MCF 10A (cell line): ENCODE data around the gene ZIC1. TPM values are rescaled to one million over a fixed set of nuclear protein-coding genes. Genes with fewer than 3 reads are reported as not detected.

Experiments used
- BruUV-seq: library from RNA; stranded (reverse); fragments of 400-500 nt; replicated peaks from 2 replicates; lab custom pipeline; 2021; lab: Mats Ljungman, UMichigan
- CTCF ChIA-PET: fragments of 300-600 bp; sonication (Branson Sonifier 250); formaldehyde crosslinking; extraction: SDS; loops from one replicate; lab custom pipeline; 2021; ENCODE audit warnings: antibody characterized with exemption, inconsistent platforms; lab: Yijun Ruan, JAX
- POLR2A ChIA-PET: fragments of 300-600, 350-650 bp; sonication (Branson Sonifier 250); formaldehyde crosslinking; extraction: SDS; loops from one replicate; lab custom pipeline; 2020; ENCODE audit warnings: antibody characterized with exemption, inconsistent platforms; lab: Yijun Ruan, JAX
- DNase-seq: peaks from one replicate; pipeline ENCODE4 v3.0.0-alpha.2; 2018; ENCODE audit not compliant: unreplicated experiment
- H3K27ac Mint-ChIP-seq: one replicate; pipeline ENCODE4 v1.8.0; 2022; ENCODE audit warnings: mild to moderate bottlenecking, low read depth, mixed read lengths; ENCODE audit not compliant: unreplicated experiment
- H3K27me3 Mint-ChIP-seq: one replicate; pipeline ENCODE4 v1.8.0; 2022; ENCODE audit warnings: mixed read lengths; ENCODE audit not compliant: insufficient read depth, unreplicated experiment
- H3K36me3 Mint-ChIP-seq: one replicate; pipeline ENCODE4 v1.8.0; 2022; ENCODE audit warnings: mild to moderate bottlenecking, moderate library complexity, mixed read lengths; ENCODE audit not compliant: insufficient read depth, unreplicated experiment
- H3K4me1 Mint-ChIP-seq: one replicate; pipeline ENCODE4 v1.8.0; 2022; ENCODE audit warnings: mixed read lengths; ENCODE audit not compliant: insufficient read depth, unreplicated experiment
- H3K4me3 Mint-ChIP-seq: one replicate; pipeline ENCODE4 v1.8.0; 2022; ENCODE audit warnings: mild to moderate bottlenecking, moderate library complexity, mixed read lengths; ENCODE audit not compliant: unreplicated experiment
- H3K9me3 Mint-ChIP-seq: one replicate; pipeline ENCODE4 v1.8.0; 2022; ENCODE audit warnings: mixed read lengths; ENCODE audit not compliant: unreplicated experiment
- intact Hi-C: fragments of 100-400 bp; cut with micrococcal nuclease; formaldehyde crosslinking; loops from 2 replicates; pipeline ENCODE4 v1.14.1; 2022
- total RNA-seq: library from RNA; stranded (reverse); gene quantifications from 2 replicates; pipeline ENCODE4 v1.2.3, GENCODE V29; 2022
- TF ChIP-seq, protein P1 (sequence below): fragments of 200-600 bp; IDR thresholded peaks from one replicate; pipeline ENCODE4 v1.8.0; 2022; ENCODE audit warnings: antibody characterized with exemption, mild to moderate bottlenecking; ENCODE audit not compliant: unreplicated experiment

ZIC1 gene
- total RNA-seq, 1 experiment from 2014 or later: not detected

DNA sequence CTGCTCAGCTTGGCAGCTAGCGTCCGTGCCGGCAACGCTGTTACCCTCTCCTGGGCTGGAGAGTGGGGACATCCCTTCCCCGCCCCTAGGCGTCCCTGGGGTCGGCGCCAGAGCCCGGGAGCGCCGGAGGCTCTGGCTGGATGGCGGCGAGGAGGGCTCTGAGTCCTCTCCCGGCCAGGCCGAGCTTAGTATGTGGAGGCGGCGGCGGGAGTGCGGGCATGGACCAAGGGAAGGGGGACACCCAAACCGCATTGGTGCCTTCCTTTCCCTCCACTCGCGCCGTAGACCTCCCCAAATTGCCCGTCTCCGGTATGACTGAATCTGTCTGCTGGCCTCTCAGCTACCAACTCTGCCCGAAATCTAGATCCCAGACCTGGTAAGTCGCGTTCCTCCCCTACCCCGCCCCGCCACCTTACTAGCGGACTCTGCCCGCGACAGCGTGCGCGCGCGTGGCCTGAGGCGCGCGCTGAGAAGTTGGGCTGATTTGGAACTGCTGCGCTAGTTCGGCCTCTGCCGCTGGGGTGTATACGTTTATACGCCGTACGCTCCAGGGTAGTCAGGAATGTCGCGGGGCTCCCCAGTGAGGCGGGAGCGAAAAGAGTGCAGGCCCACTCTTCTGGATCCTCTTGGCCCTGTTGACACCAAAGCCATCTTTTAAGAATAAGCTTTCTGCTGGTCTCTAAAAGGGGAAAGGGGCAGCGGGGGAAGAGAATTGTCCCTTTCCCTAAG lies 12.2 kb downstream of the ZIC1 start:
- TF ChIP-seq, protein P1, sequence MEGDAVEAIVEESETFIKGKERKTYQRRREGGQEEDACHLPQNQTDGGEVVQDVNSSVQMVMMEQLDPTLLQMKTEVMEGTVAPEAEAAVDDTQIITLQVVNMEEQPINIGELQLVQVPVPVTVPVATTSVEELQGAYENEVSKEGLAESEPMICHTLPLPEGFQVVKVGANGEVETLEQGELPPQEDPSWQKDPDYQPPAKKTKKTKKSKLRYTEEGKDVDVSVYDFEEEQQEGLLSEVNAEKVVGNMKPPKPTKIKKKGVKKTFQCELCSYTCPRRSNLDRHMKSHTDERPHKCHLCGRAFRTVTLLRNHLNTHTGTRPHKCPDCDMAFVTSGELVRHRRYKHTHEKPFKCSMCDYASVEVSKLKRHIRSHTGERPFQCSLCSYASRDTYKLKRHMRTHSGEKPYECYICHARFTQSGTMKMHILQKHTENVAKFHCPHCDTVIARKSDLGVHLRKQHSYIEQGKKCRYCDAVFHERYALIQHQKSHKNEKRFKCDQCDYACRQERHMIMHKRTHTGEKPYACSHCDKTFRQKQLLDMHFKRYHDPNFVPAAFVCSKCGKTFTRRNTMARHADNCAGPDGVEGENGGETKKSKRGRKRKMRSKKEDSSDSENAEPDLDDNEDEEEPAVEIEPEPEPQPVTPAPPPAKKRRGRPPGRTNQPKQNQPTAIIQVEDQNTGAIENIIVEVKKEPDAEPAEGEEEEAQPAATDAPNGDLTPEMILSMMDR: no peak
- no peaks in the 10 kb centered on the region for H3K4me1 Mint-ChIP-seq
- no peak overlapping the region for H3K27ac Mint-ChIP-seq
- H3K4me3 Mint-ChIP-seq: no peak overlapping the region
- DNase-seq: no peak
- ChIA-PET CTCF (interaction anchor here (0.5 to 1.0 kb wide), 2 partner anchors 8 to 578 kb away, joined by 3 read pairs; no protein-coding TSS in a partner anchor), POLR2A (no interaction called here)
- peaks cover 24% of the 10 kb centered on the region for H3K27me3 Mint-ChIP-seq
- no peaks in the 10 kb centered on the region for H3K36me3 Mint-ChIP-seq
- no peaks in the 10 kb centered on the region for H3K9me3 Mint-ChIP-seq
- intact Hi-C loops: no loop called here
- no TSS peak for BruUV-seq

DNA sequence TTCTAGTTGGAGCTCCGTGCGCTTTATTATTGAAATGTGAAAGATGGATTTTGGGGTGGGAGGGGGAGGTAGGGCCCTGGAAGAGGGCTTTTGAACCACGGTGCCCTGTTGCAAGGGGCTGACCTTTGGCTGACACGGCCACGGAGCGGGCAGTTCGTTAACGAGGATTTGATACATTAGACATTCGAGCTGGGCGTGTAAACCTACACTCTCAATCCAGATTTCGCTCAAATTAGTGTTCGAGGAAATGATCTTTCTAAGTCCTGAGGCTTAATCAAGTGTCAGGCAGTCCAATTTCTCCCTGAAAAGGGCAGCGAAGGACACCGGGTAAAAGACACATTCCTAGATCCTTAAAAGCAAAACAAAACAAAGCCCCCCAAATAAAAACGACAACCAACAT lies 13.0 kb downstream of the ZIC1 start:
- TF ChIP-seq, protein P1: no peak
- no peak for DNase-seq
- Mint-ChIP-seq H3K36me3 (no peaks in the 10 kb centered on the region), H3K4me3 (no peak overlapping the region), H3K27ac (no peak overlapping the region), H3K27me3 (peaks cover 25% of the 10 kb centered on the region), H3K4me1 (no peaks in the 10 kb centered on the region), H3K9me3 (no peaks in the 10 kb centered on the region)
- BruUV-seq: no TSS peak
- intact Hi-C loops: no loop called here
- CTCF ChIA-PET: interaction anchor here (0.5 to 1.0 kb wide), 2 partner anchors 9 to 577 kb away, joined by 3 read pairs; no protein-coding TSS in a partner anchor
- POLR2A ChIA-PET: interaction anchor here (1.2 kb wide), 1 partner anchor 10 kb away, joined by 3 read pairs; no protein-coding TSS in a partner anchor

DNA sequence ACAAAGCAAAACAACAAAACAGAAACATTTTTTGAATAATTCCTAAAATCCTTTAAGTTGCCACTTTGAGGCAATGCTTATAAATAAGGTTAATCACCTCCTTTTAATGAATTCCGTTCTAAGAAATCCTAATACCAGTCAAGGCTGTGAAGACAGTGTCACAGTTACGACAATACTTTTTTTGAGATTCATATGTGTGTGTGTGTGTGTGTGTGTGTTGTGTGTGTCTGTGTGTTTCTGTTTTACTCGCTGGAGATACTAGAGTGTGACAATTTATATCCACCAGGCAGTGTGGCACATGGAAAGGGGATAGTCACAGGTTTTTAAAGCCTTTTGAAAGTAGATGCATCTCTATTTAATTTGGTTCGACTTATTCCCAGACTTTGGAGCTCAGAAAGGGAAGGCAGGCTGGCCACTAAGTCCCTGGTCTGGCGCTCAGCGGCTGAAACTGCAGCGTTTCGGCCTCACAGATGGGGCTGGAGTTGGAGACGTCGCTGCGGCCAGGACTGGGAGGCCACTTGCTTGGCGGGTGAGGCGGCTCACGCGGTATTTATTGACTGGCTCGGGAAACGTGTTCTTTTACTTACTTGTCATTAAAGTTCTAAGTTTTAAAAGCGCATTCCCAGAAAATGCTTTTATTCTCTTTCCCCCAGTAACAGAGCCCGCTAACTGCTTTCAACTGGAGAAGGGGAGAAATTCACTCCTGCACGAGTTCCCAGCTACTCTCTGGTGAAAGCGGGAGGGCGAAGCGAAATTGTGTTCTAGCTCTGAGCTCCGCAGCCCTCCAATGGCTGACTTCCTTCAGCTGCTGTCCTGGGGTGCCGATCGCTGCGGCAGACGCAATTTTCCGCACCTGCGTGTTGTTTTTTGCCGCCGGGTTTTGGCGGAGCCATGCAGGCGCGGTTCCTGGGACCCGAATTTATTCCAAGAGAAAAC lies 13.7 kb downstream of the ZIC1 start:
- intact Hi-C loops: no loop called here
- DNase-seq: no peak
- ChIA-PET CTCF (interaction anchor here (1.0 kb wide), 1 partner anchor 10 kb away, joined by 3 read pairs; no protein-coding TSS in a partner anchor), POLR2A (interaction anchor here (0.5 to 1.2 kb wide), 2 partner anchors 11 to 354 kb away, joined by 3 read pairs; no protein-coding TSS in a partner anchor)
- BruUV-seq: no TSS peak
- TF ChIP-seq, protein P1: no peak
- Mint-ChIP-seq H3K4me1 (no peaks in the 10 kb centered on the region), H3K4me3 (no peak overlapping the region), H3K9me3 (no peaks in the 10 kb centered on the region), H3K27ac (no peak overlapping the region), H3K36me3 (no peaks in the 10 kb centered on the region), H3K27me3 (peaks cover 32% of the 10 kb centered on the region)

DNA sequence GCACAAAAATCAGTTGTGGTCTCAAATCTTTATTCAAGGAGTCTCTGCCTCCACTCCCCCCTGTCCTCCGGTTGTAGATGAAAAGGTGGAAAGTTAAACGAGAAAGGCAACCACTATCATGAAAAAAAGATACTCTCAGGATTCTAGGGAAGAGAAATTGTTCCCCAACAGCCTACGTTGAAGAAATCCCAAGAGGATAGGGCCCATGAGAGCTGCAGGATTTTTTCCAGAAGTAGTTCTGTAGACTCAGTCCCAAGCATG lies 14.3 kb downstream of the ZIC1 start:
- Mint-ChIP-seq H3K27ac (no peak overlapping the region), H3K4me1 (no peaks in the 10 kb centered on the region), H3K4me3 (no peak overlapping the region), H3K9me3 (no peaks in the 10 kb centered on the region), H3K36me3 (no peaks in the 10 kb centered on the region), H3K27me3 (peaks cover 38% of the 10 kb centered on the region)
- TF ChIP-seq, protein P1: no peak
- BruUV-seq: no TSS peak
- POLR2A ChIA-PET: no interaction called here
- CTCF ChIA-PET: no interaction called here
- intact Hi-C loops: no loop called here
- DNase-seq: no peak
